MM.1S (cell line): ENCODE results near the gene ATF5.

ENCODE experiments used
- DNase-seq: peaks from one replicate; pipeline ENCODE4 v3.0.0-alpha.2; 2015
- H2AFZ ChIP-seq: fragments of 300-600 bp; sonication (generic); 2 replicates; pipeline ENCODE4 v1.6.0; 2016; ENCODE audit warnings: antibody characterized with exemption, low read length
- H3F3A ChIP-seq: fragments of 300-600 bp; sonication (generic); 2 replicates; pipeline ENCODE4 v1.6.1; 2016; ENCODE audit warnings: mild to moderate bottlenecking, antibody characterized with exemption, low read length, moderate library complexity, mixed read lengths; ENCODE audit not compliant: insufficient read depth
- H3K27ac ChIP-seq: fragments of 300-600 bp; sonication (generic); 2 replicates; pipeline ENCODE4 v1.5.1; 2016; ENCODE audit warnings: mild to moderate bottlenecking, low read length
- H3K27me3 ChIP-seq: fragments of 300-600 bp; sonication (generic); replicated peaks from 2 replicates; pipeline ENCODE4 v1.6.0; 2016; ENCODE audit warnings: low read length; ENCODE audit not compliant: insufficient read depth
- H3K36me3 ChIP-seq: fragments of 300-600 bp; sonication (generic); replicated peaks from 2 replicates; pipeline ENCODE4 v1.6.1; 2016; ENCODE audit warnings: mild to moderate bottlenecking, low read length, mixed read lengths; ENCODE audit not compliant: insufficient read depth
- H3K4me1 ChIP-seq: fragments of 300-600 bp; sonication (generic); 2 replicates; pipeline ENCODE4 v1.6.1; 2016; ENCODE audit warnings: low read length, mixed read lengths
- H3K4me2 ChIP-seq: fragments of 300-600 bp; sonication (generic); 2 replicates; pipeline ENCODE4 v1.6.0; 2016; ENCODE audit warnings: low read depth, low read length
- H3K4me3 ChIP-seq: fragments of 300-600 bp; sonication (generic); 2 replicates; pipeline ENCODE4 v1.5.1; 2016; ENCODE audit warnings: low read length, mixed read lengths
- H3K79me2 ChIP-seq: fragments of 300-600 bp; sonication (generic); 2 replicates; pipeline ENCODE4 v1.6.1; 2016; ENCODE audit warnings: mixed run types, low read length, mixed read lengths
- H3K9ac ChIP-seq: fragments of 300-600 bp; sonication (generic); 2 replicates; pipeline ENCODE4 v1.6.1; 2016; ENCODE audit warnings: low read length, mixed read lengths
- H3K9me2 ChIP-seq: fragments of 300-600 bp; sonication (generic); replicated peaks from 2 replicates; pipeline ENCODE4 v1.6.1; 2016; ENCODE audit warnings: mild to moderate bottlenecking, low read length, mixed read lengths; ENCODE audit not compliant: insufficient read depth
- H3K9me3 ChIP-seq: fragments of 300-600 bp; sonication (generic); replicated peaks from 2 replicates; pipeline ENCODE4 v1.6.1; 2016; ENCODE audit warnings: mild to moderate bottlenecking, low read length, mixed read lengths; ENCODE audit not compliant: insufficient read depth
- H4K20me1 ChIP-seq: fragments of 300-600 bp; sonication (generic); 2 replicates; pipeline ENCODE4 v1.6.1; 2016; ENCODE audit warnings: mild to moderate bottlenecking, low read length, moderate library complexity, mixed read lengths; ENCODE audit not compliant: insufficient read depth
- EZH2 ChIP-seq: fragments of 300-600 bp; sonication (generic); optimal IDR thresholded peaks from 2 replicates; pipeline ENCODE3; 2017; ENCODE audit warnings: low read depth, mild to moderate bottlenecking, antibody characterized with exemption, low read length, mixed read lengths
- EZH2phosphoT487 ChIP-seq: fragments of 300-600 bp; sonication (generic); IDR thresholded peaks from 2 replicates; pipeline ENCODE4 v1.6.1; 2018; ENCODE audit warnings: antibody characterized with exemption, low read length
- TF ChIP-seq, protein P1 (sequence below): fragments of 300-600 bp; sonication (generic); IDR thresholded peaks from 2 replicates; pipeline ENCODE4 v1.5.1; 2016; ENCODE audit warnings: antibody characterized with exemption, low read length, mixed read lengths

The ATF5 gene, protein sequence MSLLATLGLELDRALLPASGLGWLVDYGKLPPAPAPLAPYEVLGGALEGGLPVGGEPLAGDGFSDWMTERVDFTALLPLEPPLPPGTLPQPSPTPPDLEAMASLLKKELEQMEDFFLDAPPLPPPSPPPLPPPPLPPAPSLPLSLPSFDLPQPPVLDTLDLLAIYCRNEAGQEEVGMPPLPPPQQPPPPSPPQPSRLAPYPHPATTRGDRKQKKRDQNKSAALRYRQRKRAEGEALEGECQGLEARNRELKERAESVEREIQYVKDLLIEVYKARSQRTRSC

DNA sequence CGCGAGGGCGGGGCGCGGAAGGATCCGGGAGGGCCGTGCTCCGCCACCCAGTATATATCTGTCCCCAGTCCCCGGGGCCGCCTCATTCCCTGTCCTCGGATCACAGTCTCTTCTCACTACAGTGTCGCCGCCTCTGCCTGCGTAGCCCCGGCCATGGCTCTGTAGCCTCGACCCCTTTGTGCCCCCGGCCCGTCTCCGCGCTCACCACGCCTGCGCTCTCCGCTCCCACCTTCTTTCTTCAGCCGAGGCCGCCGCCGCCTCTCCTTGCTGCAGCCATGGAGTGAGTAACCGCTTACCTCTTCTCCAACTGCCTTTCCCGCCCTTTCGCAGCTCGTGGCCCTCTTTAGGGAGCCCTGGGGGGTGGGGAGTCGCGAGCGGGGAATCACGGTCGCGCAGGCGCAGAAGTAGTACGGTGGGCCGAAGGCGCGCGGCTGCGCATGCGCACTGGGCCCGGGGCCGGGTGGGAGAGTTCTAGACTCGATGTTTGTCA lies at the start of gene ATF5, which contains the start of gene NUP62:
Gene ATF5 (plus strand): TSS at position 85 of the 490 bp plus-strand sequence. CDS start 1,646 bp downstream, outside the sequence.
Gene NUP62 (minus strand): TSS at position 384 of the 490 bp plus-strand sequence. CDS start 19,697 bp downstream, outside the sequence.
- Histone ChIP-seq H3K79me2 (peaks cover 52% of the 10 kb centered on the region), H3K36me3 (peaks cover 12% of the 10 kb centered on the region), H3K4me1 (peaks cover 17% of the 10 kb centered on the region)

DNA sequence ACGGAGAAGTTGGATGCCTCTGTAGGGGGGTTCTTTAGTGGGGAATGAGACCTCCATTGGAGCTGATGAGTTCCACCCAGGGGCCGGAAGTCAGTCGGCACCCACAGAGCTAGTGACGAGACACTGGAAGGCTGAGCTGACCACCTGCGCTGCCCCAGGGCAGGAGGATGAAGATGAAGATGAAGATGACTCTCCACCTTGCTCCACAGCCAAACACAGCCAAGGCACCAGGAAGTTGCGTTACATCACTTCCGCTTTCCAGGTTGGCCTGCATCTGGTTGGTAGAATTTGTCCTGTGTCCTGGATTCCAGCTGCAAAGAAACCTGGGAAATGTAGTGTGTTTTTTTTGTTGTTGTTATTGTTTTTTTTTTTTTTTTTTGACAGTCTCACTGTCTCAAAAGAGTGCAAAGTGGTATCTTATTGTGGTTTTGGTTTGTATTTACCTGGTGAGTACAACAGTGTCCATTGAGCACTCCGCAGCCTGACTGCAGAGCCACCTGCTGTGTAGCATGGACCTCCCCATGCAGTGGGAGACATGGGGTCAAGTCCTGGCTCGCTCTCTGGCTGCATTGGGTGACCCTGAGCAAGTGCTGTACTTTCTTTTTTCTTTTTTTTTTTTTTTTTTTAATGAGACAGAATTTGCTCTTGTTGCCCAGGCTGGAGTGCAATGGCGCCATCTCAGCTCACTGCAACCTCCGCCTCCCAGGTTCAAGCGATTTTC lies 49.6 kb upstream of the ATF5 start:
- TF ChIP-seq EZH2 (no peak), EZH2phosphoT487 (no peak)
- TF ChIP-seq, protein P1, sequence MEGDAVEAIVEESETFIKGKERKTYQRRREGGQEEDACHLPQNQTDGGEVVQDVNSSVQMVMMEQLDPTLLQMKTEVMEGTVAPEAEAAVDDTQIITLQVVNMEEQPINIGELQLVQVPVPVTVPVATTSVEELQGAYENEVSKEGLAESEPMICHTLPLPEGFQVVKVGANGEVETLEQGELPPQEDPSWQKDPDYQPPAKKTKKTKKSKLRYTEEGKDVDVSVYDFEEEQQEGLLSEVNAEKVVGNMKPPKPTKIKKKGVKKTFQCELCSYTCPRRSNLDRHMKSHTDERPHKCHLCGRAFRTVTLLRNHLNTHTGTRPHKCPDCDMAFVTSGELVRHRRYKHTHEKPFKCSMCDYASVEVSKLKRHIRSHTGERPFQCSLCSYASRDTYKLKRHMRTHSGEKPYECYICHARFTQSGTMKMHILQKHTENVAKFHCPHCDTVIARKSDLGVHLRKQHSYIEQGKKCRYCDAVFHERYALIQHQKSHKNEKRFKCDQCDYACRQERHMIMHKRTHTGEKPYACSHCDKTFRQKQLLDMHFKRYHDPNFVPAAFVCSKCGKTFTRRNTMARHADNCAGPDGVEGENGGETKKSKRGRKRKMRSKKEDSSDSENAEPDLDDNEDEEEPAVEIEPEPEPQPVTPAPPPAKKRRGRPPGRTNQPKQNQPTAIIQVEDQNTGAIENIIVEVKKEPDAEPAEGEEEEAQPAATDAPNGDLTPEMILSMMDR: no peak
- Histone ChIP-seq H3K36me3 (no peaks in the 10 kb centered on the region; the same call in 1 of the 2 replicates), H3K4me3 (no peak overlapping the region), H2AFZ (no peak overlapping the region), H3K9me2 (no peaks in the 10 kb centered on the region), H3K9me3 (no peaks in the 10 kb centered on the region), H3K9ac (no peak overlapping the region), H3K4me2 (no peak overlapping the region), H3K4me1 (peaks cover 4% of the 10 kb centered on the region; the same call in 1 of the 2 replicates), H3K27ac (no peak overlapping the region), H3F3A (peaks cover 4% of the 10 kb centered on the region; the same call in 1 of the 2 replicates), H3K79me2 (peaks cover 36% of the 10 kb centered on the region), H4K20me1 (no peaks in the 10 kb centered on the region), H3K27me3 (no peaks in the 10 kb centered on the region)
- no peak for DNase-seq

More for the DNA sequence above, at the start of gene ATF5, which contains the start of gene NUP62:
- peak within 1 kb of the TSS; percentile 95 for H3K9ac ChIP-seq
- TF ChIP-seq, protein P1: no peak
- TF ChIP-seq EZH2 (no peak), EZH2phosphoT487 (no peak)
- H3K27me3 ChIP-seq: no peaks in the 10 kb centered on the region
- peak within 1 kb of the TSS; percentile 90 for H3K27ac ChIP-seq
- no peaks in the 10 kb centered on the region for H3K9me2 ChIP-seq
- peaks cover 6% of the 10 kb centered on the region; the same call in 1 of the 2 replicates for H4K20me1 ChIP-seq
- peak; percentile 93 for DNase-seq
- H3K9me3 ChIP-seq: no peaks in the 10 kb centered on the region
- H3K4me3 ChIP-seq: peak within 1 kb of the TSS; percentile 86
- peak within 1 kb of the TSS; percentile 93 for H3K4me2 ChIP-seq
- peaks cover 3% of the 10 kb centered on the region for H3F3A ChIP-seq
- H2AFZ ChIP-seq: peak within 1 kb of the TSS; percentile 63

DNA sequence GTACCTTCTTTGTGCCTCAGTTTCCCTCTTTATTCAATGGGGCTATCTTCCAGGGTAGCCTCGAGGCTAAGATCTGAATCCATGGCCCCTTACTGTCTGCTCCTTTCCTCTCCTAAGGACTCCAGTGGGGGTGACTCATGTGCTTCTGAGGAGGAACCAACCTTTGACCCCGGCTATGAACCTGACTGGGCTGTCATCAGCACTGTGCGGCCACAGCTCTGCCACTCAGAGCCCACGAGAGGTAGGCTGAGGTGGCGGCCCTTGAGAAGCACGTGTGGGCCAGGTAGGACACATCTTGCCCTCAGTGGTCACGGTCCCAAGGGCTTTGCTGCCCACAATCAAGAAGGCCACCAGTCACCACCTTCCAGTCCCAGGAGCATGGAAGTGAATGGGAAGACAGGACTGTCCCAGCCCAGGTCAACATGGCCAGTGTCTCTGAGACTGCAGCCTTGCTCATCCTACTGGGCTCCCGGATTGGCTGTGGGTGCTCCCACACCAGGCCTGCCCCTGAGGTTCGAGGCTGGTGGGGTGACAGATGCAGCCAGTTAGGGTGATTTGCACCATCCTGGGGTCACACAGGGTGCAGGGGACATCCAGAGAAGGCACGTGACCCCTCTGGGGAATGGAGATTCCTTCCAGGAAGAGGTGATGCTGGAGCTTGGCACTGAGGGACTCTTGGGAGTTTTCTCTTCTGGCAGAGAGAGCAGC lies 48.7 kb upstream of the ATF5 start:
- Histone ChIP-seq H3K27me3 (no peaks in the 10 kb centered on the region), H3K4me1 (peaks cover 3% of the 10 kb centered on the region; the same call in 1 of the 2 replicates), H3K27ac (no peak overlapping the region), H3K4me3 (no peak overlapping the region), H3K79me2 (peaks cover 27% of the 10 kb centered on the region), H3F3A (peaks cover 4% of the 10 kb centered on the region; the same call in 1 of the 2 replicates), H3K36me3 (no peaks in the 10 kb centered on the region; the same call in 1 of the 2 replicates), H3K4me2 (no peak overlapping the region), H3K9me2 (no peaks in the 10 kb centered on the region), H2AFZ (no peak overlapping the region), H3K9ac (no peak overlapping the region), H3K9me3 (no peaks in the 10 kb centered on the region), H4K20me1 (no peaks in the 10 kb centered on the region)
- no peak for TF ChIP-seq EZH2phosphoT487
- TF ChIP-seq EZH2: no peak
- TF ChIP-seq, protein P1: no peak
- DNase-seq: no peak
